RCC 7860 (cell line): ENCODE results near the gene CLECL1.
"Not testable (repeated sequence)": the region's sequence is repeated elsewhere in the genome, so short reads cannot be mapped to it uniquely, and the experiment has no call there.

ENCODE experiments used
- DNase-seq: peaks from one replicate; pipeline ENCODE4 v3.0.0-alpha.2; 2015; ENCODE audit warnings: low spot score
- FAIRE-seq: peaks from 2 replicates; lab custom pipeline; 2012; peaks lifted over from hg19 to GRCh38; lab: Jason Lieb, UNC

CLECL1 gene

DNA sequence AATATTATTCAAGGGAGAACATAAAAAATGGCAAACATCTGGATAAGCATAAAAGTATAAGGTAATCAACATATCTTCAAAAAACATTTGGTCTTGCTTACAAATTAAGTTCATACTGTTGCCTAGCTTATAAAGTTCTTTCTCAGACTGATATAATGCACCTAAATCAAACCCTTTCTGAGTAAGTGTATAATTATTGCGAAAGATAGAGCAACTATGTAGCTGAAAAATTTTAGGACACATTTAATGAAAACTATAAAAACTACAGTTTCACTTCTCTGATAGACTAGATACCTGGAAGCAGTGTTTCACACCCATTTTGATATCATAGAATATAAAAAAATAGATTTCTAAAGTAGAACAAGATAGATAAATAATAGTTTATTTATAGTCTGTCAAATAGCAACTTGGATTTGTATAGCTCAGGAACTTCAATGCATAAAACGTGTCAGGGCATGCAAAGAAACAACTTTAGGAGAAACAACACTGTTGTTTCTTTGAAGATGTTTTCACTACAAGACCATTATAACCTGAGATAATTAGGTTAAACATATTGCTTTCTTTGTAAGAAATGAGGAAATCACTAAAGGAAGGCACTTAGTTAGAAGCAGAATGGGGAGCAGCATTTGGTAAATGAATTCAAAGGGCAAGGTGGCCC is 7.6 kb downstream of the CLECL1 start:
- no peak for FAIRE-seq

GRCh38 chr12:9724023-9724422 is 8.9 kb downstream of the CLECL1 start:
- FAIRE-seq (no peak), DNase-seq (no peak)

More for the DNA sequence above, 7.6 kb downstream of the CLECL1 start:
- no peak for DNase-seq

DNA sequence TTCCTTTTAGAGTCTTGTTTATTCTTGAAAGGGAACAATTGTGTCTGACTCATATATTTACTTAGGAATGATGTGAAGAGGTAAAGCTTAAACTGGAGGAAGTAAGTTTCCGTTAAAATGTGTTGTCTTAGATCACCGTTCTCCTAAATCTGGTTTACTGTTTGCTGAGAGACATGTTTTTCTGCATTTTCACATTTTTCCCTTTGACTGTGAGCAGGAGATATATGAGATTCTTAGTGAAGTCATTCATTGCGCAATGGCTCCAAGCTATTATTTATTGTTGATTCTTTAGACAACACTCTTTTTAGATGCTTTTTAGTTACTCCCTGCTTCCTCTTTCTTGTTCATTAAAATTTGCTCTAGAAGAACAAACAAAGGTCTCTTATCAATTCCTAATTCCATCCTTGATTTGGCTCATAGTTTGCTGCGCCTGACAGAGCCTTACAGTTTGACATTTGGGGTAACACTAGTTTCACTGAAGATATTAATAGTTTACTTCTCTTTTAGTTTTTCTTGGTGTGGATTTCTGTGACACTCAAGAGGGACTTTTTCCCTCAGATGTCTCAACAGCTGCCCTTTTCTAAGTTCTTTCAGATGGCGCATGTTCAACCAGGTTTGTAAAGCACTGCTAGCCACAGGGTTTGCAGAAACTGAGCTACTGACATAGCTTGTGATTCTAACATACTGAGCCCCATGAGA is 11.4 kb downstream of the CLECL1 start:
- FAIRE-seq (no peak), DNase-seq (no peak)

GRCh38 chr12:9719790-9720189 is 13.1 kb downstream of the CLECL1 start:
- FAIRE-seq, result no peak
- DNase-seq, result no peak

DNA sequence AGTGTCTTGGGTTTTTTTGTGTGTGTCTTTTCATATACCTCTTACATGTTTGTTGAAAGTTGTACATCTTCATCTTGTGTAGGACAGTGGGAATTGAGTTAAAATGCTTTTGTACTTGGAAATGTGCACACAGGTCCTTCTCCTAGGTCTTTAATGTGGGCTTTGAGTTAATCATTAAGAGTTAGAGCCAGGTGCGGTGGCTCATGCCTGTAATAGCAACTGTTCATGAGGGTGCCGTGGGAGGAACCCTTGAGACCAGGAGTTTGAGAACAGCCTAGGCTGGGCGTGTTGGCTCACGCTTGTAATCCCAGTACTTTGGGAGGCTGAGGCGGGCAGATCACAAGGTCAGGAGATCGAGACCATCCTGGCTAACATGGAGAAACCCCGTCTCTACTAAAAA is 13.9 kb downstream of the CLECL1 start:
- DNase-seq (no peak), FAIRE-seq (no peak)

- FAIRE-seq (no peak), DNase-seq (no peak)
These were observed 15.6 kb downstream of the CLECL1 start for GRCh38 chr12:9717070-9717925.

- FAIRE-seq, result not testable (repeated sequence)
These were observed 19.8 kb downstream of the CLECL1 start for GRCh38 chr12:9713032-9713558.

DNA sequence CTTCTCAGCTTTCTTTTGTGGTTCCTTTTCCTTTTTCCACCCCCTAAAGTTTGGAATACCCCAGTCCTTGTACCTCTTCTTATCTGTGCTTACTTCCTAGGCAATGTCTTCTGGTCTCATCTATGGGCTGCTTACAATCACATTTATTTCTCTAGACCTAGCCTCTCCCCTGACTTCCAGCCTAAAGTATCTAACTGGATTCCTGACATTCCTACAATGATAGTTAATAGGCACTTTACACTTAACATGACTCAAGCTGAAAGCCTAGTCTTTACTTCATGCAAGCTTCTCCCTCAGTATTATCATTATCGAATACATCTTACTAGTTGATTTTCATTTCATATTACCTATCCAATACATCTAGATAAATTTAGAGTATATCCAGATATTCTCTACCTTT is 21.2 kb downstream of the CLECL1 start:
- DNase-seq, result no peak
- no peak for FAIRE-seq

More at GRCh38 chr12:9713032-9713558, 19.8 kb downstream of the CLECL1 start:
- not testable (repeated sequence) for DNase-seq

DNA sequence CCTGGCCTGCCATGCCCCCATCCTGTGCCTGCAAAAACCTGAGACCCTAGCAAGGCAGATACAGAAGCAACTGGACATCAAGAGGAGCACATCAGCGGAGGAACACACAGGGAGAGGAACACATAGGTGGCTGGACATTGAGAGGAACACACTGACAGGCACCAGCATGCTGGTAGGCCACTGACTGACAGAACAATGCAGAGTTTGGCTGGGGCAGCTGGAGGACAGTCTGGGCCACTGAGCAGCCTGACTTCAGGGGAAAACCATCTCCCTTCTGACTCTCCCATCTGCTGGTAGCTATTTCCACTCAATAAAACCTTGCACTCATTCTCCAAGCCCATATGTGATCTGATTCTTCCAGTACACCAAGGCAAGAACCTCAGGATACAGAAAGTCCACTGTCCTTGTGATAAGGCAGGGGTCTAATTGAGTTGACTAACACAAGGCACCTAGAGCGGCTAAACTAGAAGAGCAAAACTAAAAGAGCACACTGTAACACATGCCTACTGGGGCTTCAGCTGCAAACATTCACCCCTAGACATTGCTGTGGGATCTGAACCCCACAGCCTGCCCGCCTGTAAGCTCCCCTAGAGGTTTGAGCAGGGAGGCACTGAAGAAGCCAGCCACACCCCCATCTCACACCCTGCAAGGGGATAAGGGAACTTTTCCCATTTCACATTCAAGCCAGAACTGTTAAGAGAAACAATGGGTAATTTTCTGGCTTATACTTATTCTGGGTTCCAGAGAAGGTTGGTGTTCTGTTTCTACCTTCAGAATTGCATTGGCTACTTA is 22.1 kb downstream of the CLECL1 start:
- DNase-seq (no peak), FAIRE-seq (no peak)

GRCh38 chr12:9708853-9709252 is 24.0 kb downstream of the CLECL1 start:
- FAIRE-seq (no peak), DNase-seq (no peak)

DNA sequence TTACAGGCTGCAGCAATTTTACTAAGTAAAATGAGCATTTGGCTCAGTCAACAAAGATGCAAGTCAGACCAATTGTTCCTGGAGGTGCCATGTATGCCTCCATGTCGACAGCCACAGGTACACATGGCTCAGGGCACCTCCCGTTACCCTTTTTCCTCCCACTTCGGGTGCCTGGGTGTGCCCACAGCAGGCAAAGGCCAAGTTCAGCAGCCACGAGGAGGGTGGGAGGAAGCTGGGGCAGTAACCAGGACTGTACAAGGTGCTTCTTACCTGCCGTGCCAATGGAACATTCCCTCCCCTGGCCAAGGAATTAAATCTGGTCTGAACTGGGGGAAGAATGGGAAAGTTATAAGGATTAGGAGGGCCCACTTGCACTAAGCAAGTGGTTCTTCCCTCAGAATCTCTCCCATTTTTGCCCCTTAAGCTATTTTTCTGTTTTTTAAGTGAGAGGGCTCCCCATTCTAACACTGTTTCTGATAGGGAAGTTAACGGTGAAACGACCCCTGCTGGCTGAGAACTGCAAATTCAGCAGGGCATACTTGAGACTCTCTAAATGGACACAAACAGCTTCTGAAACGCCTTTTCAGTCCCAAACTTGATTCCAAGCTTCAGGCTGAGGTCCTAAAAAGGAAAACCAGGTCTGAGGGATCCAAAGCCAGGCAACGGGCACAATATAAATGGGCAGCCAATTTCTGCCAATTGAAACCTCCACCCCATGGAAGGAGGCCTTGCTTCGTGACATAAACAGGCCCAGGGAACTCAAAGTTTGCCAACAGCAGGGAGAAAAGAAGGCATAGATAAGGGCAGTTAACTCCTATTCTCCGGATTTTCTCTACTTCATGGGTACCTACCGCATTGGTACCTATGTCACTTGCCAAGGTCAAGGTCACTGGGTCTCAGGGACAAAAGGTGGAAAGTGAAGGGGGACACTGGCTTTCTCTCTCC is 24.8 kb downstream of the CLECL1 start:
- DNase-seq (peak; percentile 13), FAIRE-seq (no peak)

DNA sequence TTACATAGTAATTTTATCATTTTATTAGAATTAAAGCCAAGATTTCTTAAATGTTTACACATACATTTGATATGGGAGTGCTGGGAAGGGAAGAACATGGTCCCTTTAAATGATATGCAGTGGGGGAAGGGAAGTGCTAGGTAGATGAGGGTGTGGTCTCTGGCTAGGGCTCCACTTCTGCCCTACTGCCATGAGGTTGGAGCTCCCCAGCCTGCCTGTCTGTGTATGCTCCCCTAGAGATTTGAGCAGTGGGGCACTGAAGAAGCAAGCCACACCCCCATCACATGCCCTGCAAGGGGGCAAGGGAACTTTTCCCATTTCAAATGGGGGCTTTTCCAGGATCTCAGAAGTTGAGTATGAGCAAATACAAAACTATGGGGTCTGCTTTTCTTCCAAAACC is 25.5 kb downstream of the CLECL1 start:
- DNase-seq, result no peak
- FAIRE-seq, result no peak

GRCh38 chr12:9706086-9706685 is 26.7 kb downstream of the CLECL1 start:
- FAIRE-seq (no peak), DNase-seq (no peak)

DNA sequence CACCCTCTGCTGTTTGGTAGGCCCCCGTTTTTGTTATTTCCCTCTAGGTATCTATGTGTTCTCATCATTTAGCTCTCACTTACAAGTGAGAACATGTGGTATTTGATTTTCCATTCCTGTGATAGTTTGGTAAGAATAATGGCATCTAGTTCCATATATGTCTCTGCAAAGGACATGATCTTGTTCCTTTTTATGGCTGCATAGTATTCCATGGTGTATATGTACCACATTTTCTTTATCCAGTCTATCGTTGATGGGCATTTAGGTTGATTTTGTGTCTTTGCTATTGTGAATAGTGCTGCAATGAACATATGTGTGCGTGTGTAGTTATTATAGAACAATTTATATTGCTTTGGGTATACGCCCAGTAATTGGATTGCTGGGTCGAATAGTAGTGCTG is 28.3 kb downstream of the CLECL1 start:
- DNase-seq, FAIRE-seq: not testable (repeated sequence)

- FAIRE-seq (no peak), DNase-seq (no peak)
These were observed 30.6 kb downstream of the CLECL1 start for GRCh38 chr12:9702255-9702654.

DNA sequence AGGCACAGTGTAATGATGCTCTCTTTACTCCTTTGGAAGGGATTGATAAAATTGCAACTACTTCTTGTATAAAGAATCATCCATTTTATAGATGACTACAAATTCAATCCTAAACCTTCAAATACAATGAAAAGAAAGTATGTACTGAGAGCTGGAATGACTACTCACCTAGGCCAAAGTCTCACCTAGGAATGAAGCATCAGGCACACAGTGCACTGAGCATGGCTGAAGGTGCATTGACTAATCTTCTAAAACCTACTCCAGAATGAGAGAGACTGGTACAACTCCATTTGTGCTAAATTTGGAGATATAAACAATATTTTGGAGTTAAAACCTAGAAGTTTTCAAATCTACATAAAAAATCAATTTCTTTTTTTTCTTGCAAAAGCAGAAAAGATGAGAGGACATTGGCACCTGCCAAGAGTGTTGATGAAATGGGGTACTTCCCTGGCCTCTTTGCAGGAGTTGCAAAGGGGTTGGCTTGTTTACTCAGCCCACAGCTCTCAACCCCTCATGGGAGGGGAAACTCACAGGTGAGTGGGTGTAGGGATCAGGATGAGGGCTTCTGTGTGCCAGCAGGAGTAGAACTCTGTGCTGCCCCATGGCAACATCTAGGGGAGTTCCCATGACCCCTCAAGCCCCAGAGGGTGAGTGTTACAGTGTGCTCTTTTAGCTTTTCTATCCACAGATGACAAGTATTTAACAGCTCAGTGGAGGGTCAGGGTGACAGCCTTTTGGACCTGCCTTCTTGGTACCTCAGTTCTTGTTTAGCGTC is 31.3 kb downstream of the CLECL1 start:
- no peak for FAIRE-seq

GRCh38 chr12:9700606-9700956 is 32.3 kb downstream of the CLECL1 start:
- DNase-seq (no peak), FAIRE-seq (no peak)

More for the DNA sequence above, 31.3 kb downstream of the CLECL1 start:
- DNase-seq, result no peak

DNA sequence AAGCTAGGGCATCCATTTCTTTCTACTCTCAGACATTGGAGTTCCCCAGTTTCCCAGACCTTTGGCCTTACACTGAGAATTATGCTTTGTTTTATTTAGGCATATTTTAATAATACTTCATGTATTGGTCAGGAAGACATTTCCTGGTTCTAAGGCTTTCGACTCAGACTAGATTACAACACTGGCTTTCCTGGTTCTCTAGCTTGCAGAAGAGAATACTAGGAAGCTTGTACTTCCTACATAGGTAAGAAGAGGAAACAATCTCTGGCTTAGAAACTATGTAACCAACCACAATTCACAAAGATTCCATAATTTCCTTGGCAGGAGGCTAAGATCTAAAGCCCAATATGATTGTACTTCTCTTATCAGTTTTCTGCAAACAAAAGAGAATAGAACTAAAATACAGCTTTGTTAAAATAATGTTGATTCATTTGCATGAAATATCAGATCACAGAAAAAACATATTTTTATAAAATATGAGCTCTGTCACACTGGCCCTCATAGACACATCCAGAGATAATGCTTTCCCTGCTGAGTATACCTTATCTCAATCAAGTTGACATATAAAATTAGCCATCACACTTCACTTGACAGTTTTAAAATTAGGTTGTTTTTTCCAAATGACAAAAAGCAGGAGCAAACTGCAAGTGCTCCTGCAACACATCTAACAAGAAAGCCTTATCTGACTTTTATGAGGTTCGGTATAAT is 32.8 kb downstream of the CLECL1 start:
- FAIRE-seq (no peak), DNase-seq (no peak)
